K562 (cell line): ENCODE data around the gene NOPCHAP1. TPM values are rescaled to one million over a fixed set of nuclear protein-coding genes. Genes with fewer than 3 reads are reported as not detected.

Experiments used
- ATAC-seq: fragments of 200-7000 bp; cut with Tn5 transposase; 3 replicates; pipeline ENCODE4 v1.9.1; 2020; ENCODE audit warnings: moderate library complexity
- BruUV-seq: library from RNA; stranded (reverse); fragments of 400-500 nt; replicated peaks from 2 replicates; lab custom pipeline; 2021; lab: Mats Ljungman, UMichigan
- CTCF ChIA-PET: fragments of 300-600 bp; formaldehyde crosslinking; extraction: SDS; loops from one replicate; lab custom pipeline; 2021; ENCODE audit warnings: low intra/inter-chr PET ratio; lab: Yijun Ruan, JAX
- POLR2A ChIA-PET: fragments of 300-600, 350-650 bp; sonication (Branson Sonifier 250); formaldehyde crosslinking; extraction: SDS; loops from one replicate; lab custom pipeline; 2021; ENCODE audit warnings: antibody characterized with exemption, inconsistent platforms; lab: Yijun Ruan, JAX
- DNase-seq, 4 experiments: peaks; one replicate each; pipeline versions ENCODE4 v3.0.0 to v3.0.0-alpha.2; 2011 to 2018; ENCODE audit warnings: low spot score in 3 of 4, mixed read lengths in 3 of 4; ENCODE audit errors: extremely low read depth in 1 of 4
- FAIRE-seq: peaks from 2 replicates; lab custom pipeline; 2011; peaks lifted over from hg19 to GRCh38; lab: Jason Lieb, UNC
- H2AFZ ChIP-seq: 2 replicates; pipeline ENCODE4 v1.6.0; 2011; ENCODE audit warnings: low read depth, low read length, control low read depth, inconsistent platforms
- H3K27ac ChIP-seq: fragments of 200-600 bp; 3 replicates; pipeline ENCODE4 v1.8.0; 2011; ENCODE audit warnings: low read depth, mild to moderate bottlenecking, control low read depth, inconsistent platforms, low read length, moderate library complexity, mixed read lengths; ENCODE audit errors: extremely low read depth
- H3K27me3 ChIP-seq, 2 experiments: fragments of 300-600 bp in 1 of 2; 2 replicates in 1 of 2; 3 replicates in 1 of 2; pipeline versions ENCODE4 v1.6.0 to v1.8.0; 2011; ENCODE audit warnings: inconsistent platforms in 2 of 2, low read length in 2 of 2, mild to moderate bottlenecking in 1 of 2, mixed read lengths in 1 of 2, moderate library complexity in 1 of 2; ENCODE audit not compliant: control insufficient read depth in 2 of 2, insufficient read depth in 2 of 2
- H3K36me3 ChIP-seq: fragments of 300-600 bp; 3 replicates; pipeline ENCODE4 v1.8.0; 2011; ENCODE audit warnings: mild to moderate bottlenecking, low read length, inconsistent platforms; ENCODE audit not compliant: control insufficient read depth, insufficient read depth
- H3K4me1 ChIP-seq, 2 experiments: fragments of 200-600 bp in 1 of 2; replicated peaks in 1 of 2; 2 replicates in 1 of 2; 3 replicates in 1 of 2; pipeline versions ENCODE4 v1.5.1 to v1.8.0; 2011; ENCODE audit warnings: inconsistent platforms in 2 of 2, low read length in 2 of 2, mild to moderate bottlenecking in 1 of 2, mixed read lengths in 1 of 2, moderate library complexity in 1 of 2; ENCODE audit not compliant: control insufficient read depth in 2 of 2, insufficient read depth in 2 of 2
- H3K4me2 ChIP-seq: 2 replicates; pipeline ENCODE4 v1.6.1; 2011; ENCODE audit warnings: low read length, control low read depth, inconsistent platforms, mixed read lengths; ENCODE audit not compliant: insufficient read depth
- H3K4me3 ChIP-seq: fragments of 200-600 bp; sonication (generic), shearing (Covaris generic); 2 replicates; pipeline ENCODE4 v1.5.1; 2016; ENCODE audit warnings: control low read depth, inconsistent platforms
- H3K79me2 ChIP-seq: fragments of 200-600 bp; 3 replicates; pipeline ENCODE4 v1.8.0; 2011; ENCODE audit warnings: low read length, inconsistent platforms; ENCODE audit not compliant: control insufficient read depth, insufficient read depth
- H3K9ac ChIP-seq, 2 experiments: 2 replicates each; pipeline versions ENCODE4 v1.6.0 to v1.6.1; 2011; ENCODE audit warnings: low read depth in 2 of 2, low read length in 2 of 2, control low read depth in 1 of 2, inconsistent platforms in 1 of 2, mild to moderate bottlenecking in 1 of 2, mixed read lengths in 1 of 2; ENCODE audit not compliant: insufficient read depth in 1 of 2
- H3K9me1 ChIP-seq: one replicate; pipeline ENCODE4 v1.6.0; 2011; ENCODE audit warnings: inconsistent platforms, mild to moderate bottlenecking, low read length, moderate library complexity; ENCODE audit not compliant: control insufficient read depth, insufficient read depth
- H3K9me3 ChIP-seq: replicated peaks from 2 replicates; pipeline ENCODE4 v1.5.1; 2011; ENCODE audit warnings: low read depth, low read length, inconsistent platforms; ENCODE audit not compliant: control insufficient read depth, insufficient read depth
- H4K20me1 ChIP-seq: replicated peaks from 2 replicates; pipeline ENCODE4 v1.6.1; 2011; ENCODE audit warnings: low read length, inconsistent platforms, mixed read lengths; ENCODE audit not compliant: control insufficient read depth, insufficient read depth
- ARID3B ChIP-seq: fragments of 250-450 bp; sonication (Bioruptor Pico); IDR thresholded peaks from 2 replicates; pipeline ENCODE4 v1.4.0; 2020; ENCODE audit warnings: borderline replicate concordance
- E2F8 ChIP-seq: fragments of 450-650 bp; IDR thresholded peaks from 2 replicates; pipeline ENCODE4 v1.7.1; 2018; ENCODE audit warnings: mild to moderate bottlenecking, low read depth; ENCODE audit not compliant: partially characterized antibody
- FOXA3 ChIP-seq, 2 experiments: fragments of 450-650 bp in 1 of 2; sonication (generic) in 1 of 2; formaldehyde crosslinking; IDR thresholded peaks in 1 of 2; conservative IDR thresholded peaks in 1 of 2; 2 replicates each; pipeline versions ENCODE4 v1.4.0 to v1.8.0; 2020 to 2022; ENCODE audit warnings: mild to moderate bottlenecking in 2 of 2, missing genetic modification reagents in 1 of 2
- RB1 ChIP-seq: fragments of 450-650 bp; IDR thresholded peaks from 2 replicates; pipeline ENCODE4 v1.6.1; 2017; ENCODE audit warnings: low read depth, mild to moderate bottlenecking
- SNIP1 ChIP-seq: fragments of 450-650 bp; IDR thresholded peaks from 2 replicates; pipeline ENCODE4 v1.7.1; 2017; ENCODE audit warnings: low read depth, mild to moderate bottlenecking
- SRSF3 ChIP-seq: fragments of 200-400 bp; formaldehyde crosslinking; IDR thresholded peaks from 2 replicates; pipeline ENCODE4 v1.6.1; 2016; ENCODE audit warnings: mild to moderate bottlenecking, low read length, moderate library complexity; ENCODE audit not compliant: insufficient read depth
- ZNF224 ChIP-seq: sonication (generic); formaldehyde crosslinking; IDR thresholded peaks from 2 replicates; pipeline ENCODE4 v1.8.0; 2022; ENCODE audit warnings: mild to moderate bottlenecking, missing genetic modification reagents
- WGBS: fragments of 100-300 bp; shearing (Covaris generic); methylation state at CpG from one replicate; pipeline ENCODE4 v1.1.6; 2016; ENCODE audit warnings: low coverage, mixed read lengths; ENCODE audit not compliant: insufficient coverage; ENCODE audit errors: missing lambda C conversion rate; 5-methylcytosine and 5-hydroxymethylcytosine counted together
- in situ Hi-C: fragments of 300-500 bp; cut with MboI; formaldehyde crosslinking; loops from 4 replicates; pipeline ENCODE4 v1.15.0; 2018; ENCODE audit warnings: inconsistent platforms, mixed read lengths
- intact Hi-C: fragments of 100-400 bp; cut with micrococcal nuclease; formaldehyde crosslinking; loops from 2 replicates; pipeline ENCODE4 v1.14.2; 2022
- polyA plus RNA-seq, 8 experiments: library from polyadenylated mRNA; depleted of rRNA in 4 of 8; stranded (reverse) in 5 of 8; unstranded in 3 of 8; fragments of >200 nt; fragmentation: Nextera tagmentation in 2 of 8; fragmentation: Illumina TruSeq in 1 of 8; extraction: Ambion mirVana in 2 of 8; extraction: Trizol in 1 of 8; gene quantifications; 2 replicates each; pipeline versions ENCODE4 v1.2.1 to v1.2.3, GENCODE V29; 2011 to 2014; ENCODE audit warnings: inconsistent platforms in 1 of 8, missing spikeins in 1 of 8
- total RNA-seq, 7 experiments: library from RNA; depleted of rRNA in 6 of 7; stranded (reverse); fragments of >200 nt in 6 of 7; fragmentation: Illumina TruSeq in 2 of 7; extraction: Trizol in 2 of 7; gene quantifications; 2 replicates each; pipeline versions ENCODE4 v1.2.1 to v1.2.3, GENCODE V29; 2011 to 2021; ENCODE audit warnings: low replicate concordance in 1 of 7
- TF ChIP-seq, protein P1 (sequence below): IDR thresholded peaks from 2 replicates; pipeline ENCODE4 v1.6.1; 2011; ENCODE audit warnings: borderline replicate concordance, low read depth, mild to moderate bottlenecking, moderate library complexity, low read length; ENCODE audit not compliant: insufficient read depth, poor library complexity, severe bottlenecking

The NOPCHAP1 gene
- total and polyA plus RNA-seq, 9 of the 15 experiments (the other 6 are each of a cell fraction or from before 2014, with no cell fraction given) = 19.4 to 108 (median 33.4) TPM

- POLR2A ChIA-PET = no interaction called here
- no peak overlapping the region for H2AFZ ChIP-seq
- FAIRE-seq = no peak
- H3K9me1 ChIP-seq = no peaks in the 10 kb centered on the region
- 3% methylated on average over 5 of the region's 5 CpGs for WGBS
- H3K4me2 ChIP-seq = no peak overlapping the region
- DNase-seq = no peak
- H3K79me2 ChIP-seq = no peaks in the 10 kb centered on the region
- TF ChIP-seq SRSF3 (no peak), ZNF224 (CRISPR knock-in tag) (no peak), FOXA3 (CRISPR knock-in tag; conservative IDR thresholded peaks at IDR 0.05 in 1 of 2, IDR thresholded peaks at IDR 0.05 in 1 of 2) (no peak), E2F8 (no peak), ARID3B (CRISPR knock-in tag) (no peak), SNIP1 (no peak), RB1 (no peak)
- TF ChIP-seq, protein P1, sequence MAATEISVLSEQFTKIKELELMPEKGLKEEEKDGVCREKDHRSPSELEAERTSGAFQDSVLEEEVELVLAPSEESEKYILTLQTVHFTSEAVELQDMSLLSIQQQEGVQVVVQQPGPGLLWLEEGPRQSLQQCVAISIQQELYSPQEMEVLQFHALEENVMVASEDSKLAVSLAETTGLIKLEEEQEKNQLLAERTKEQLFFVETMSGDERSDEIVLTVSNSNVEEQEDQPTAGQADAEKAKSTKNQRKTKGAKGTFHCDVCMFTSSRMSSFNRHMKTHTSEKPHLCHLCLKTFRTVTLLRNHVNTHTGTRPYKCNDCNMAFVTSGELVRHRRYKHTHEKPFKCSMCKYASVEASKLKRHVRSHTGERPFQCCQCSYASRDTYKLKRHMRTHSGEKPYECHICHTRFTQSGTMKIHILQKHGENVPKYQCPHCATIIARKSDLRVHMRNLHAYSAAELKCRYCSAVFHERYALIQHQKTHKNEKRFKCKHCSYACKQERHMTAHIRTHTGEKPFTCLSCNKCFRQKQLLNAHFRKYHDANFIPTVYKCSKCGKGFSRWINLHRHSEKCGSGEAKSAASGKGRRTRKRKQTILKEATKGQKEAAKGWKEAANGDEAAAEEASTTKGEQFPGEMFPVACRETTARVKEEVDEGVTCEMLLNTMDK = no peak
- intact Hi-C loops = no loop called here
- no peak for ATAC-seq
- no peaks in the 10 kb centered on the region for H4K20me1 ChIP-seq
- H3K9me3 ChIP-seq = no peaks in the 10 kb centered on the region
- BruUV-seq = no TSS peak
- H3K9ac ChIP-seq = no peak overlapping the region
- H3K4me1 ChIP-seq = peaks cover 0 to 3% of the 10 kb centered on the region in 2 experiments; a peak in 1 of 5 replicates
- no peaks in the 10 kb centered on the region for H3K36me3 ChIP-seq
- H3K27me3 ChIP-seq = peaks cover 6 to 14% of the 10 kb centered on the region in 2 experiments; a peak in 3 of 5 replicates
- in situ Hi-C loops = no loop called here
- H3K4me3 ChIP-seq = no peak overlapping the region
- H3K27ac ChIP-seq = no peak overlapping the region
- CTCF ChIA-PET = no interaction called here
Observed at GRCh38 chr12:104973250-104973649, 12.9 kb upstream of the NOPCHAP1 start.
